KMS-11 (cell line): ENCODE measurements around the gene PHAF1.
A peak's percentile ranks its signal among the peaks of the same experiment; 100 is the strongest.

Experiments
- H2AFZ ChIP-seq: fragments of 200-600 bp; sonication (generic); 2 replicates; pipeline ENCODE4 v1.6.1; 2016; ENCODE audit warnings: antibody characterized with exemption, mixed run types, low read depth
- H3K27ac ChIP-seq: fragments of 200-600 bp; sonication (generic); 2 replicates; pipeline ENCODE4 v1.6.1; 2016; ENCODE audit warnings: mild to moderate bottlenecking, mixed run types
- H3K27me3 ChIP-seq: fragments of 200-600 bp; sonication (generic); 2 replicates; pipeline ENCODE4 v1.6.1; 2017; ENCODE audit warnings: mild to moderate bottlenecking, low read depth, mixed run types, moderate library complexity; ENCODE audit not compliant: insufficient read depth
- H3K36me3 ChIP-seq: fragments of 200-600 bp; sonication (generic); 2 replicates; pipeline ENCODE4 v1.6.1; 2017; ENCODE audit warnings: mild to moderate bottlenecking, mixed run types; ENCODE audit not compliant: insufficient read depth
- H3K4me1 ChIP-seq: fragments of 200-600 bp; sonication (generic); 2 replicates; pipeline ENCODE4 v1.6.1; 2016; ENCODE audit warnings: mild to moderate bottlenecking, low read depth, mixed run types; ENCODE audit not compliant: poor library complexity, severe bottlenecking
- H3K4me2 ChIP-seq: fragments of 200-600 bp; sonication (generic); 2 replicates; pipeline ENCODE4 v1.7.0; 2016; ENCODE audit warnings: mild to moderate bottlenecking, mixed run types
- H3K4me3 ChIP-seq: fragments of 200-600 bp; sonication (generic); IDR thresholded peaks from 2 replicates; pipeline ENCODE4 v1.6.1; 2017; ENCODE audit warnings: low read depth, low read length, mixed read lengths; ENCODE audit not compliant: insufficient read depth
- H3K79me2 ChIP-seq: fragments of 200-600 bp; sonication (generic); 2 replicates; pipeline ENCODE4 v1.6.1; 2016; ENCODE audit warnings: low read depth, mixed run types; ENCODE audit not compliant: insufficient read depth
- H3K9ac ChIP-seq: fragments of 200-600 bp; sonication (generic); 2 replicates; pipeline ENCODE4 v1.6.1; 2016; ENCODE audit warnings: mild to moderate bottlenecking, mixed run types
- H4K20me1 ChIP-seq: fragments of 200-600 bp; sonication (generic); 2 replicates; pipeline ENCODE4 v1.6.1; 2016; ENCODE audit warnings: mild to moderate bottlenecking, mixed run types; ENCODE audit not compliant: insufficient read depth
- CTCF ChIP-seq: fragments of 200-600 bp; sonication (generic); conservative IDR thresholded peaks from 2 replicates; pipeline ENCODE4 v1.6.1; 2017; ENCODE audit warnings: low read depth, mild to moderate bottlenecking, antibody characterized with exemption, low read length, moderate library complexity, mixed read lengths

PHAF1 gene

DNA sequence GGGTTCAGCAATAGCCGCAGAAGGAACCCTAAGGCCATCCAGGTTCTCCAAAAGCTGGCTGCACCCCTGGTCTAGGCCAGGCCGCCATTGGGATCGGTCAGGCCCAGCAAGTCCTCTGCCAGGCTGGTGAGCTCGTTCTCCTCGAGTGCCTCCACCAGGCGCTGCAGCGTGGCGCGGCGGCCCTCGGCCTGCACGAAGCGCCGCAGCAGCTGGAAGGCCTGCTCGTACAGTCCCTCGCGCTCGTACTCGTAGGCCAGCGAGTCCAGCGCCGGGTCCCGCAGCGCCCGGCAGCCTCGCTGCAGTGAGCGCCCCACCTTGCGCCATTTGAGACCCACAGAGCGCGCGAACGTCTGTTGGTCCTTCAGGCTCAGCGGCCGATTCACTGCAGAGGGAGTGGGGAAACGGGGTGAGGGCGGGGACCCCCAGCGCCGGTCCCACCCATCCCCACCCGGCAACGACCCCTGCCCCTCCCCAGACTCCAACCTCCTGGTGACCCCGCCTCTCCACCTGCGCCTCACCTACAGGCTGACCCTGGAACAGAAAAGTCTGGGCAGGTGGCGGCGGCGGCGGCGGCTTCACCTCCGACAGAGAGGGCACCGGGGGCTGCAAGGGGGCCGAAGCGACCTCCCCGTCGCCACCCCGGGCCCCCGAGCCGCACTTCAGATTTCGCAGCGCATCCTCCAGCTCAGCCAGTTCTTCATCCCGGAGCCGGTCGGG lies 45.0 kb downstream of the PHAF1 start:
- no peak overlapping the region for H3K4me2 ChIP-seq
- H4K20me1 ChIP-seq = no peaks in the 10 kb centered on the region
- no peak overlapping the region for H3K4me3 ChIP-seq
- H3K9ac ChIP-seq = no peak overlapping the region
- peaks cover 15% of the 10 kb centered on the region for H3K4me1 ChIP-seq
- H3K27ac ChIP-seq = no peak overlapping the region
- H3K36me3 ChIP-seq = no peaks in the 10 kb centered on the region
- H3K27me3 ChIP-seq = no peaks in the 10 kb centered on the region
- H3K79me2 ChIP-seq = no peaks in the 10 kb centered on the region
- no peak for TF ChIP-seq CTCF
- no peak overlapping the region for H2AFZ ChIP-seq

GRCh38 chr16:67155295-67156142 lies 45.8 kb downstream of the PHAF1 start:
- Histone ChIP-seq H3K79me2 (no peaks in the 10 kb centered on the region), H3K4me3 (no peak overlapping the region), H3K27me3 (no peaks in the 10 kb centered on the region), H3K27ac (no peak overlapping the region), H3K4me1 (peaks cover 15% of the 10 kb centered on the region), H3K36me3 (no peaks in the 10 kb centered on the region), H3K9ac (no peak overlapping the region), H4K20me1 (no peaks in the 10 kb centered on the region), H2AFZ (no peak overlapping the region), H3K4me2 (no peak overlapping the region)
- peak; percentile 79 for TF ChIP-seq CTCF

- Histone ChIP-seq H3K27ac (no peak overlapping the region), H2AFZ (no peak overlapping the region), H3K9ac (no peak overlapping the region), H4K20me1 (no peaks in the 10 kb centered on the region), H3K4me2 (no peak overlapping the region), H3K4me1 (peaks cover 16% of the 10 kb centered on the region), H3K4me3 (no peak overlapping the region), H3K36me3 (no peaks in the 10 kb centered on the region), H3K79me2 (no peaks in the 10 kb centered on the region), H3K27me3 (no peaks in the 10 kb centered on the region)
- no peak for TF ChIP-seq CTCF
Observed at GRCh38 chr16:67156143-67156844, 46.6 kb downstream of the PHAF1 start.

- TF ChIP-seq CTCF = no peak
- H3K4me1 ChIP-seq = peaks cover 20% of the 10 kb centered on the region
- no peaks in the 10 kb centered on the region for H3K36me3 ChIP-seq
- H3K9ac ChIP-seq = no peak overlapping the region
- H3K27ac ChIP-seq = no peak overlapping the region
- H3K79me2 ChIP-seq = no peaks in the 10 kb centered on the region
- no peak overlapping the region for H2AFZ ChIP-seq
- no peak overlapping the region for H3K4me2 ChIP-seq
- H3K4me3 ChIP-seq = no peak overlapping the region
- H4K20me1 ChIP-seq = no peaks in the 10 kb centered on the region
- H3K27me3 ChIP-seq = no peaks in the 10 kb centered on the region
Observed at GRCh38 chr16:67157106-67157748, 47.5 kb downstream of the PHAF1 start.
